Omental fat pad (tissue), 4 donors: ENCODE data around the gene SLC38A8. TPM values are rescaled to one million over a fixed set of nuclear protein-coding genes. Genes with fewer than 3 reads are reported as not detected.

ENCODE experiments used
- ATAC-seq: fragments of 150-250 bp; one replicate; pipeline ENCODE4 v1.9.1; 2016; ENCODE audit warnings: mild to moderate bottlenecking, moderate library complexity; ENCODE audit not compliant: low FRiP score
- DNase-seq: peaks from one replicate; pipeline ENCODE4 v3.0.0-alpha.2; 2019; ENCODE audit warnings: low spot score
- CTCF ChIP-seq, 3 donors: fragments of 450-650 bp; IDR thresholded peaks; one replicate each; pipeline ENCODE4 v1.5.1; 2016 to 2017; ENCODE audit warnings: antibody characterized with exemption in 3 of 3, mild to moderate bottlenecking in 3 of 3, moderate library complexity in 2 of 3
- total RNA-seq, 4 donors: library from RNA; depleted of rRNA; stranded (reverse); fragments of >200 nt; gene quantifications; one replicate each; pipeline ENCODE4 v1.1.0, GENCODE V29; 2016

The SLC38A8 gene
- total RNA-seq, 4 donors from 2014 or later: not detected

- ATAC-seq (no peak), DNase-seq (no peak)
- no peak for TF ChIP-seq CTCF (IDR thresholded peaks at IDR 0.05)
Observed at GRCh38 chr16:84071121-84071520, 28.5 kb upstream of the SLC38A8 start.

- no peak for ATAC-seq
- DNase-seq: no peak
- no peak for TF ChIP-seq CTCF (IDR thresholded peaks at IDR 0.05)
Observed at GRCh38 chr16:84069540-84069939, 26.9 kb upstream of the SLC38A8 start.

- TF ChIP-seq CTCF (IDR thresholded peaks at IDR 0.05): no peak
- ATAC-seq (no peak), DNase-seq (no peak)
Observed at GRCh38 chr16:84068783-84069462, 26.3 kb upstream of the SLC38A8 start.

GRCh38 chr16:84068041-84068440 lies 25.4 kb upstream of the SLC38A8 start:
- DNase-seq (no peak), ATAC-seq (no peak)
- TF ChIP-seq CTCF (IDR thresholded peaks at IDR 0.05): no peak

GRCh38 chr16:84067640-84068039 lies 25.0 kb upstream of the SLC38A8 start:
- no peak for TF ChIP-seq CTCF (IDR thresholded peaks at IDR 0.05)
- ATAC-seq: no peak
- no peak for DNase-seq

GRCh38 chr16:84065536-84066132 lies 23.0 kb upstream of the SLC38A8 start:
- DNase-seq (peak; percentile 42), ATAC-seq (no peak)
- TF ChIP-seq CTCF (IDR thresholded peaks at IDR 0.05): no peak

- DNase-seq: no peak
- ATAC-seq: no peak
- TF ChIP-seq CTCF (IDR thresholded peaks at IDR 0.05): no peak
Observed at GRCh38 chr16:84063980-84064379, 21.4 kb upstream of the SLC38A8 start.
